GM19397 (cell line): Measurements from ENCODE around the gene AUP1.
"Not testable (repeated sequence)": the region's sequence is repeated elsewhere in the genome, so short reads cannot be mapped to it uniquely, and the experiment has no call there.

ENCODE experiments used
- ATAC-seq: cut with Tn5 transposase; IDR thresholded peaks from one replicate; pipeline ENCODE4 v1.9.1; 2021; ENCODE audit warnings: mild to moderate bottlenecking, moderate library complexity; ENCODE audit not compliant: unreplicated experiment

AUP1 gene

GRCh38 chr2:74529357-74530238 lies at the start of gene AUP1, which contains the start of gene HTRA2:
Gene AUP1 (minus strand): TSS chr2:74529706. CDS start chr2:74529629, 77 bp downstream.
Gene HTRA2 (plus strand): TSS chr2:74529933. CDS start chr2:74530007, 74 bp downstream.
- ATAC-seq: peak; percentile 80

- ATAC-seq: no peak
These were observed 48.9 kb upstream of the AUP1 start for GRCh38 chr2:74578408-74578807.

GRCh38 chr2:74577448-74577847 lies 47.9 kb upstream of the AUP1 start:
- no peak for ATAC-seq

GRCh38 chr2:74576863-74577229 lies 47.3 kb upstream of the AUP1 start:
- no peak for ATAC-seq

- ATAC-seq: no peak
These were observed 46.8 kb upstream of the AUP1 start for GRCh38 chr2:74576211-74576862.

- no peak for ATAC-seq
These were observed 45.8 kb upstream of the AUP1 start for GRCh38 chr2:74575320-74575719.

- ATAC-seq: peak; percentile 41
These were observed 44.4 kb upstream of the AUP1 start for GRCh38 chr2:74573747-74574562.

GRCh38 chr2:74572178-74572925 lies 42.8 kb upstream of the AUP1 start:
- no peak for ATAC-seq

GRCh38 chr2:74571058-74571457 lies 41.6 kb upstream of the AUP1 start:
- peak; percentile 74 for ATAC-seq

- no peak for ATAC-seq
These were observed 40.2 kb upstream of the AUP1 start for GRCh38 chr2:74569686-74570085.

- no peak for ATAC-seq
These were observed 38.4 kb upstream of the AUP1 start for GRCh38 chr2:74567881-74568280.

GRCh38 chr2:74566754-74567085 lies 37.2 kb upstream of the AUP1 start:
- no peak for ATAC-seq

- no peak for ATAC-seq
These were observed 36.7 kb upstream of the AUP1 start for GRCh38 chr2:74566076-74566753.

- no peak for ATAC-seq
These were observed 34.7 kb upstream of the AUP1 start for GRCh38 chr2:74564222-74564621.

GRCh38 chr2:74562126-74562775 lies 32.7 kb upstream of the AUP1 start:
- no peak for ATAC-seq

GRCh38 chr2:74561022-74561421 lies 31.5 kb upstream of the AUP1 start:
- ATAC-seq: not testable (repeated sequence)

GRCh38 chr2:74560591-74560990 lies 31.1 kb upstream of the AUP1 start:
- no peak for ATAC-seq

- ATAC-seq: no peak
These were observed 30.4 kb upstream of the AUP1 start for GRCh38 chr2:74559912-74560311.
